DMS153 (cell line): ENCODE results near the gene PDIA5.
"Not testable (repeated sequence)": the region's sequence is repeated elsewhere in the genome, so short reads cannot be mapped to it uniquely, and the experiment has no call there.

Source experiments
- DNase-seq: peaks from one replicate; lab custom pipeline; 2025; lab: John Stamatoyannopoulos, UW

PDIA5 gene

DNA sequence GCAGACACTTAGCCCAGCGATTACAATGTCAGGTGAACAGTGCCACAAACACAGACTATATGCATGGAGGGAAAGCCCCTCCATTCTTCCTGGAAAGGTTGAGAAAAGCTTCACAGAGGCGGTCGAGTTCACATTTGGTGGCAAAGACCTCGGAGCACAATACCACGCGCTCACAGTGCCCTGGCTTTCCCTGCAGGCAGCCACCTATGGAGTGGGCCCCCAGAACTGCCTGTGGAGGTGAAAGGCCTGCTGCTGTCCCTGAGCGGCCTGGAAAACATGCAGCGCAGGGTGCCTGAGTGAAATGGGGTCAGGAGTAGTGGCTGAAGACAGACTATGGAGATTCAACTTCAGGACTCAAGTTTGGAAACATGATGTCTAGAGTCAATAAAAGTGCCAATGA is 26.9 kb downstream of the PDIA5 start:
- no peak for DNase-seq

DNA sequence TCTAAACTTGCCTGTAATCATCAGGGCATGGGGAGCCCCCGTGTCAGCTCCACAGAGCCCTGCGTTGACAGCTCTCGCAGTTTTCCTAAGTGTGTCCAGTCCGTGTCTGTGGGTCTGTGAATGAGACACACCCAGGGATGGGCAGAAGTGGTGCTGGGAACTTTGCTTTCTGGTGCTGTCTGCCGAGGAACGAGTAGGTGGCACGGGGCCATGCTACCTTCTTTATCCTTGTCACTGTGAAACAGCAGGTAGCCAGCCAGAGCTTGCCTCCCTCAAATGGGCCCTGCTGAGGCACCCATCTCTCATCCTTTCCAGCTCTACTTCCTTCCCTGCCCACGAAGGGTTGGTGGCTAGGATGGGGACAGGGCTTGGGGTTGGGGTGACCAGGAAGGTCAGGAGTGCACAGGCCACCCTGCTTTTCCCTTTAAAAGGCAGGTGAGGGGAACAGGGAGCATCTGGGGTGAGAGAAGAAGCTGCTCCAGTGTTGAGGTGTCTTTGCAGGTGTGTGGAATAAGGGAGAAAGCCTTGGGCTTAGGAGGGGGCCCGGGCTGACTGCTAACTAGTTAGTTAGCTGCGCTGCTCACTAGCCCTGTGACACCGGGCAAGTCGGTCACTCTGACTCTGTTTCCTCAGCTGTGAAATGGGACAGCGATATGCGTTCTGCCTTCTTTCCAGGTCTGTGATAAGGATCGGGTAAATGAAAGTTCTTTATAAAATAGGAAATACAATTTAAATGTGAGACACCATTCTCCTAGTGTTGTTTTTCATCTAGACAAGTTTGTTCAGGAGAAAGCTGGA is 27.9 kb downstream of the PDIA5 start:
- DNase-seq = no peak

DNA sequence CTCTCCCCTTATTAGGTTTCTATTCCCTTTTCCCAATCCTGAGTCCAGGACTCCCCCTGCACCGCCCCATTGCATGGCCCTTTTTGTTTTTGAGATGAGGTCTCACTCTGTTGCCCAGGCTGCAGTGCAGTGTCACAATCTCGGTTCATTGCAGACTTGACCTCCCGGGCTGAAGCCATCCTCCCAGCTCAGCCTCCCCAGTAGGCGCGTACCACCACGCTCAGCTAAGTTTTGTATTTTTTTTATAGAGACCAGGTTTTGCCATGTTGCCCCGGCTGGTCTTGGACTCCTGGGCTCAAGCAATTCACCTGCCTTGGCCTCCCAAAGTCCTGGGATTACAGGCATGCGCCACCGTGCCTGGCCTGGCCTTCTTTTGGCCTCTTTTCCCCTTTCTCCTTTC is 29.3 kb downstream of the PDIA5 start:
- DNase-seq = no peak

DNA sequence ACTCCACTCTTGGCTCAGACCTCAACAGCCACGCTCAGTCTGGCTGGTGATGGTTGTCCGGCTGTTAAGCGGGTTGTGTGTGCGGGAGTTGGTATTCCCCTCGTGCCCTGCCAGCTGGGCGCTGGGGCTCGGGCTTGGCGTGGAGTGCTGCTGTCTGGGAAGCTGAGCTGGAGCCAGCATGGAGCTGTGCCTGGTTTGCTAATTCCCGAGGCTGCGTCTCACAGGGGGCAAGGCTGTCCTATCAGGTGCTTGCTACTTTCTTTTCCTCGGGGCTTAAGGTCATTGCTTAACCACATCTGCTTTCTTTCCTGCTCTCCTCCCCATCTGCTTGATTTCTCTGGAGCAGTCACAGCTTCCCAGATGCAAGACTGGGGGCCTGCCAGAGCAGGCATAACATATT is 29.9 kb downstream of the PDIA5 start:
- DNase-seq = no peak

DNA sequence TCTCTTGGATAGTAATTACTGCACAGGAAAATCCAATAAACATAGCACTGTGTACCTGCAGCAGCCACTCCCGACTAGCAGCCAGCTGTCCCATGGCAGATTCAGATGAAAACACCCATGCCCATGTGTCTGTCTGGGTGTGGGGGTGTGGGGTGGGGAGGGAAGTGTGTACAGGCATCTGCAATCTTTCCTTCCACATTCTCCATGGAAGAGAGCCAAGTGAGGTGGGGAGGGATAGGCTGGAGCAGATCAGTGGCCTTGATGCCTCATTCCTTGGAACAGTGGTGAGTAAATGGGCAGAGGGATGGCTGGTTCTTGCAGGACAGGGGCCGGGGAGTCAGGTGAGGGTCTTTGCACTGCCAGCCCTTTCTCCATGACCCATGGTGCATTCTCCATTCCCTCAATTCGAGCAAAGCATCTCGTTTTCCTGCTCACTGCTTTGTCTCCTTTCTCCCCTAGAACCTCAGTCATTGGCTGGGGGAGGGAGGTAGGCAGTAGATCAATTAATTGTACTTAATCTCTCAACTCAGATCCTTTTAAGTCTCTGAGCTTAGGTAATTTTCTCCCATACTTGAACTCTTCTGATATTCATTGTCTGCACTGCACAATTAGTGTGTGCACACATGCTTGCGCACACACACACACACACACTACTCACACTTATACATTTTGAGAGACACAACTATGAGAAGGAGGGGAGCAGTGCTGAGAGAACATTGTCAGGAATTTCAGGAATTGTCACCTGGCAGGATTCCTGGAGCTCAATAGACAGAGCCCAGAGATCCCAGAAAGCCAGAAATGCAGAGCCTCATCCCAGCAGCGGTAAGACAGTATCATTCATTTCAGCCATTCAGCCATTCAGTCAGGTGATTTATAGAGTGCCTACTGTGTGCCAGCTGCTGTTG is 31.9 kb downstream of the PDIA5 start:
- no peak for DNase-seq

DNA sequence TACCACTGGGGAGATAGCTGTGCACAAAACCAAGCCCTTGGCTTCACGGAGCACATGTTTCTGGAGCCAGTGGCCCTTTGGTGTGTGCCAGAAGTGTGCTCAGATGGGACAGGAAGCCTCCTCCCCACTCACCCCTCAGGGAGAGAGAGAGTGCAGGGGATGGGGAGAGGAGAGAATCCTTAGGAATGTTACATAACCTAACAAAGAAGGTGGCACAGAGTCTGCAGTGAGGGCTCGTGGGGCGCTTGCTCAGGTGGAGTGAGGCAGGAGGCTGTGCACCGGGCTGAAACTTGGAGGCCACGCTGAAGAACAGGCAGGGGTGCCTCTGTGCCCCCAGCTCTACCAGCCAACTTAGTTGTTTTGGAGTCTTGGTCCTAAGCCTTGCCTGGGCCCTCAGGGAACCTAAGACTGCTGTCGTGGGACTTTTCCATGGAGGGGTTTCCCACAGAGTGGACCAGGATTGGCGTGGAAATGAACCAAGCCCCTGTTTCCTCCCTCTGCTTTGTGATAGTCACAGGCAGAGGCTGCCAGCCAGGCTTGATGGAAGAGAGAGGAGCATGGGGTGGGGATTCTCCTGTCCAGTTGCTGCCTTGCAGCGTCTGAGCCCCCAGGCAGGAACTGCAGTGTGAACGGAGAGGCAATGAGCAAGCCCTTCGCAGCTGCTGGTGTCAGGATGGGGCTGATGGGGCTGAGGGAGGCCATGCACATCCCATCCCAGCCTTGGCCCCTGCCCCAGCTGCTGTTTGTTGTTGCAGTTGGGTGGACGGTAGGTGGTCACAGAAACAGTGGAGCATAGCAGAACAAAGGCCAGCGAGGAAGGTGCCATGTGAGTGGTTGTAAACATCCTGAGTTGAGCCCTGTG is 32.7 kb downstream of the PDIA5 start:
- no peak for DNase-seq

DNA sequence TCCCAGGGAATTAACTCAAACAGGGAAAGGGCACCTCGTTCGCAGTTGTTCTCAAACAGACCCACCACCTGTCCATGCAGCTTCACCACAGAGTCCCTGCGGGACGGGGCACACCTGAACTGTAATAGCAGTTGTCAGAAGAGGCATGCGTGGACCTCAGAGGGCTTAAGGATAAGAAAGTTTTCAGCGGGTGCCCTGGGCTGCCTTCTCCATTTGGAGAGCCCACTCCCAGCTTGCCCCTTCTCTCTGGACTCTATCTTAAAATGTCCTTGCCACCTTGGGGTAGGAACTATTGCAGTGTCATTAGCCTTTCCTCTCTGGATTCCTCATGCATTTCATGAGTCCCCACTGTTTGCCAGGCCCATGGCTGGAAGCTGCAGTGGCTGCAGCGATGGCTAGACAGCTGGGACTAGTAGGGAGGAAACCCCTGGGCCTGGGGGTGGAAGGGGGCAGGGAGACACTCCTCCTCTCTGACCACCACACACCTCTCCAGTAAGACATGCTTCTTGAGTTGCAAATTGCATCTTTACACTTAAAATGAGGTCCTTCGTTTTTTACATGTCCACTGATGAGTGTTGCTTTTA is 33.5 kb downstream of the PDIA5 start:
- no peak for DNase-seq

DNA sequence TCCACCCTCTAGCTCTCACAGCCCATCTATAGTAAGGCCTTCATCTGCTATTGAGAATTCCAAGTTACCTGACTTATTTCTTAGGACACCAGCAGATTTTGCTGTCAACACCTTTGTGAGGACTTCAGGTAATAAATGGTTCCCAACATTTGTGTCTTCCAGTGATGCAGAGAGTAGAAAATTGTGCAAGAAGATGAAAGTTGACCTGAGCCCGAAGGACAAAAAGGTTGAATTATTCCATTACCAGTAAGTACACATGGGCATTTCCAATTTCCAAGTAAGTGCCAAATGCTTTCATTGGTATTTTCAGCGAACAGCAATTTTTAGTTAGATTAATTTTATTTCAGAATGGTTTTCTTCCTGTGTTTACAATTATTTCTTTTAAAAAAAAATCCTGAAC is 35.4 kb downstream of the PDIA5 start:
- DNase-seq = no peak

DNA sequence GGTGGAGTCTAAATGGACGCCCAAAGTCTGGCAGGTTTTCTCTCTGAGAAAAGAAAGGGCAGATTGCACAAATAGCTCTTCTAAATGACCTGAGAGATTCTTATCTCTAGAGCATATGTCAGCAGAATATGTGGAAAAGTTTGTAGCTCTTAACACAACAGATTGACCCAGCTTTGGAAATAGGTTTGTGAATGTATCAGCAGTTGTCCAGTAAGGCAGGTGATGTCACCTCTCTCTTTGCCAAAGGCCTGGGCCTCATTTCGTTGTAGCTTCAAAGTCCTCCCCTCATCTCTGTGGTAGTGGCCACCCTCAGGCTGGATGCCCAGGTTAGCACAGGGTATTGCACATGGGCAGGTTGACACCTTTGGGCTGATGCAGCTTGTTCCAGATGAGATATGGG is 36.0 kb downstream of the PDIA5 start:
- DNase-seq = no peak

DNA sequence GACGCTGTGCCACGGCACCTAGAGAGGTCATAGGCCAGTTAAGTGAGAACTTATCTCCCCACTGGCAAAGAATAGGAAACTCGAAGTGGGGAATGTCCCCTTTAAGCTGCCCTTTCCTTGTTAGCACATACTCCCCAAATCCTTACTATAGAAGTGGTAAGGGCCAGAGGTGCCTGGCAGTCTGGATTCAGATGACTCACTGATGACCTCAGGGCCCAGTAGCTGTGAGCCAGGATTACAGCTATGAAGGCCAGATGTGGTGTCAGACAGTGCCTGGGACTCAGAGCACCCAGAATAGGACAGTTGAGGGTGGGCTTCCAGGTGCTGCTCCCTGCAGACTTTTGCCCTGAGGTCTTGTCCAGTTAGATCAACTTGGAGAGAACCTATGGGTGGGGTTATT is 37.7 kb downstream of the PDIA5 start:
- DNase-seq = no peak

DNA sequence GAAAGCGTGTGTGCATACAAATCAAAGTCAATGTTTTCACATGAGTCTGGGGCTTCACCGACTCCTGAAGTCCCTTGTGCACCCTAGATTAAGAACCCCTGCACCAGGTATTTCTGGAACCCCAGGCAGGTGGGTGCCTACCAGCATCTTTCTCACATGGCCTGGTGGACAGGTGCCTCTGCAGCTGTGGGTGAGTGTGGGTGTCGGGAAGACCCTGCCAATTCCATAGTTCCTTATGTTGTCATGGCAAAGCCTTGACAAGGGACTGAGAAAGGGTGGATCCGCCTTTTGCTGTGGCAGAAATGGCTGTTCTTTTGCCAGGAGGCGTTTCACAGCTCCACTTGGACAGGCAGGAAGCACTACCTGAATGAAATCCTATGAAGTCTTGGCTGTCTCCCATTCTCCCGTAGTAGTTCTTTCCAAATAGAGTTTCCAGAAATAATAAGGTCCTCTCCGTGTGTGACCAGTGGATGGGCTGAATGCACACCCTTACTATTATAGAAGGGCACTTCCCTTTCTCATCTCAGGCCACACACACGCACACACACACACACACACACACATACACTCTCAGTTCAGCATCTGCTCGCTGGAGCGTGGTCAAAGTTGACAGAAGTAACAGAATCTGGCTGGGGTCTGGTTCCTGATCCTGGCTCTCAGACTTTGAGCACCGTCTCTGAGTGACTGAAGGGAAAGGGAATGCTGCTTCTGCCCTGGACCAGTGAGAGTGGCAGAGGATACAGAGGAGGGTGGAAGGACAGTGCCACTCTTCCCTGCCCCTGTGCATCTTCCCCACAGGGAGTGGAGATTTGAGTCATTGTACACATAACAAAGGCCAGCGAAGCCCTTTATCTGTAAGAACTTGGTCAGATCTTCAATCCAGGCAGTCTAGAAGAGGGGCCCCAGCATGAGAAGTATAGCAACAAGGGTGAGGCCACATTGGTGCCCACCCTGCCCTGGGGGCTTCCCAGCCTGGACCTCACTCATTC is 38.7 kb downstream of the PDIA5 start:
- DNase-seq = no peak

DNA sequence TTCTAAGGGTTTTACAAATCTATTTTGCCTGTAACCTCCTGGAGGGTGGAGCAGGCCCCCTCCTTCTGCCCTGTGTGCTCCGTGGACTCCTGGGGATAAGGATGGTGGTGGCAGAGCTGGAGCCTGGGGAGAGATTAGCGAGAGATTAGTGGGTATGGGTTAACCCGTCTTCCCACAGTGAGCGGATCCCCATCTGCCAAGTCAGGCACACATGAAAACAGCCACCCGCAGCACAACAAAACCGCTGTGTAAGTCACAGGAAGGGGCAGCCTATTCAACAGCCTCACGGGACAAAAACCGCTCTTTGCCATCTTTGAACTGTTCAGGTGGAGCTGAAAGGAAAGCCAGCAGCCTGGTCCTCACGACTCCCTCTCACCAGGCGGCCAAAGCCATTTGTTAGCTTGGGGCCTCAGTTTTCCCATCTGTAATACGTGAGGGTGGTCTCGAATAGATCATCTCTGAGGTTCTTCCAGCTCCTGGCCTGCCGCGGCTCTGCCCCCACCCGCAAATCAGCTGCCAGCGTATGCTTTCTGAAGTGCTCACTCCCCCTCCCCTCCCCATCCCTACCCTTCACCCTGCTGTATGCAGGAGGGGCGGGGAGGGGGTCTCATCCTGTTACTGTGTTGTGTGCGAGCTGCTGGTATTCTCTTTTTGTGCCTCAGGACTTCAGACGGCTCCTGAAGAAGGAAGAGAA is 43.6 kb downstream of the PDIA5 start:
- DNase-seq = no peak

DNA sequence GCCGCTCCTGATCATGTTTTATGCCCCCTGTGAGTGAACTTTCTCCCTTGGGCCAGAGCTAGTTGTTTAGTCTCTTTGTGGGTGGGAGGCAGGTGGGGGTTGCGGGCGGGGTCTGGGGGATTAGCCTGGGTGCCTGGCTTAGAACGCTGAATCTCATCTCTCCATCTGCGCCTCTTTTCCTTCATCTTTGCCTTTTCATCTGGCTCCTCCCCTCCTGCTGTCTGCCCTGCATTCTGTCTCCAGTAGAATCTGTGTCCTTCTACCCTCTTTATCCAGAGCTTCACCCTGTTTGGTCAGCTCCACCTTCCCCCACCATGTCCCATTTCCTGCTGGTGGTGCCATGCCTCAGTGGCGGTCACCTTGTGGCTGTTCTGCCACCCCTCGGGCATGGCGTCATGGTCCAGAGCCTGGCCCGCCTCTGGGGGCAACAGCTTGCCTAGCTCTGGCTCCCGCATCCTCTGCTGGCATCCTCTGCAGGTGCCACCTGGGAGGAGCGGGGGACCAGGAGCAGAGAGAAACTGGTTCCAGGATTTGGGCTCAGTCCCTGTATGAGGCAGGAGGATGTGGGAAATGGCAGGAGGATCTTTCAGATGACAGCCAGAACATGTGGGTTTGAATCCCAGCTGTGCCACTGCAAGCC is 44.3 kb downstream of the PDIA5 start:
- DNase-seq = no peak

DNA sequence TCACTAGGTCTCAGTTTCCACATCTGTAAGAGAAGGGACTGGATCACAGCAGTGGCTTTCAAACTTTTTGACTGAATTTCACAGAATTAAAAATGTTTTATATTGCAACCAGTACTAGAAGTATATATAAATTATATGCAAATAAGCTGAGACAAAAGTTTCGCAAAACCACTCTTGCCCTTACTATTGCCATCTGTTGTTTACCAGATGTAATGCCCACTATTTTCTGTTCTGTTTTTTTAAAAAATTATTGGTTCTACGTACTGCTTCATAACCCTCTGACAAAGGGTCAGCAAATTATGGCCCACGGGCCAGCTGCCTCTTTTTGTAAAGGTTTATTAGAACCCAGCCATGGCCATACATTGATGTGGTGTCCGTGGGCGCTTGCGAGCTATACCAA is 44.8 kb downstream of the PDIA5 start:
- no peak for DNase-seq

DNA sequence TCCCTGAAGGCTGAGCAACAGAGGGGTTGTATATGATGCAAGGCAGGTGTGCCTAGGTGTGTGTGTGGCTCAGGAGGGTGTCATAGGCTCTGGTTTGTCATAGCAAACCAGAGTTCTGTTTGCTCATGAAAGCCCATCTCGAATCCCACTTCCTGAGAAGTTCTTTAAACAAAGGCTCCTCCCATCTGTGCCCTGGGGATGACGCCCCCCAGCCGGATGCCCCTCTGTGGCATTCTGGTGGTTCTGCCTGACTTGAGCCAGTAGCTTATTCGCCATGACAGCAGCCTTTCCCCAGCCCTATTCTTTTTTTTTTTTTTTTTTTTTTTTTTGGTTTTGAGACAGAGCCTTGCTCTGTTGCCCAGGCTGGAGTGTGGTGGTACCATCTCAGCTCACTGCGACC is 45.4 kb downstream of the PDIA5 start:
- DNase-seq = no peak

DNA sequence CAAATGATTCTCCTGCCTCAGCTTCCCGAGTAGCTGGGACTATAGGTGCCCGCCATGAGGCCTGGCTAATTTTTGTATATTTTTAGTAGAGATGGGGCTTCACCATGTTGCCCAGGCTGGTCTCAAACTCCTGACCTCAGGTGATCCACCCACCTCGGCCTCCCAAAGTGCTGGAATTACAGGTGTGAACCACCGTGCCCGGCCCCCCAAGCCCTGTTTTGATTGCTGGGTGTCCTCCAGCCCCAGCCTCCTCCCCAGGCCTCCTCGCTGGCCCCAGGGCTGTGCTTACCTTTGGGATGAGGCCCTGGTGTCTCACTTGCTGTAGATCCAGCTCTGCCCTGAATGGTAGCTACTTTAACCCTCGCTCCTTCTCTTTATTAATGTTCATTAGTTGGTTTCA is 45.8 kb downstream of the PDIA5 start:
- DNase-seq = not testable (repeated sequence)

DNA sequence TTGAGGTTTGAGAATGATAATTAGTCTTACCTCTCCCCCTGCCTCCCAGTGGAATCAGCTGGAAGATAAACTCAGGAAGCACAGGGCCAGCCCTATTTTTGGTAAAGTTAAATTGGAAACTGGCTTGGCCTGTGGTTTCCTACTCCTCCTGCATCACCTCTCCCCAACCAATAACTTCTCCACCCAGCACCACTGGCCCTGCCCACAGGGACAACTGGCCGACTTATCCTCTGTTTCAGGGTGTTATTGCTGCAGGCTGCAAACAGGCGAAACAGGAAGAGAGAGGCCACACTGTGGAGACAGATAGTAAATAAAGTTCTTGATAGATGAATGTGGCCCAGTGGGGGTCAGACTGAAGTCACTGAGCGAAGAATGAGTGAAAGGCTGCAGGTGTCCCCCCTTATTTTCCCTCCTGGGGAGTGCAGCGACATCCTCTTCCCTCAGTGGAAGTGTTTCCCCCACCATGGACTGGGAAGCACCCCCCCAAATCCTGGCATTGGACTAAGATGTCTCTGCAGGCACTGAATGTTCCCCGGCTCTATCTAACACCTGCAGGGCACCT is 47.1 kb downstream of the PDIA5 start:
- no peak for DNase-seq

DNA sequence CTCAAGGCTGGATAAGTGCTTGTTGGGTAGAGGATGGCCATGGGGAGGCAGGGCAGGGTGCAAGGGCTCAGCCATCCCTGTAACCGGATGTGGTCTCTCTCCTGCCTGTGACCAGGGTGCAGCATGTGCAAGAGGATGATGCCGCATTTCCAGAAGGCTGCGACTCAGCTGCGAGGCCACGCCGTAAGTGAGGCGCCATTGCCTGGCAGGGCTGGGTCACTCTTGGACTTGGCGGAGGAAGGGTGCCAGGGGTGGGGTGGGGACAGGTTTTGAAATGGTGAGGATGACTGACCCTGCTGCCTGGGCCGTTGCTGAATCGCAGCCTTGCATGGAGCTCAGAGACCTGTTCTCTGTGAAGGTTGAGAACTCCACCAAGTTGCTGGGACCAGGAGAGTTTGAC is 49.3 kb downstream of the PDIA5 start:
- no peak for DNase-seq

DNA sequence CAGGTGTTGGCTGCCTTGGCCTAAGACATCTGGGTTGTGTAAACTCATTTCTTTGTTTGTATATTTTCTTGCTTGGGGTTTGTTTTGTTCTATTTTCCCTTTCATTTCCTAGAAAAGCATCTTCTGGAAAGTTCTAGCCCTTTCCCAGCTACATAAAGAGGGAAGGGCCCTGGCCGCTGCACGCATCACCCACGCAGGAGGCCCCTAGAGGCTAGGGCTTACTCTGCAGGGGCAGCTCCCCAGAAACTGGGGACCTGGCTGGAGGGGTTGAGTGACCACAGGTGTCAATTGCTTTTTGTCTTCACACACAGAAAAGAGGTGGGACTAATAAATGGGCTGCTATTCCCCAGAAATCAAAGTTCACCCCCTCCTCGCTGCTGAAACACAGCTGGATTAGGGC is 52.6 kb downstream of the PDIA5 start:
- DNase-seq = no peak
